H1 (cell line): ENCODE data around the gene GAB2. TPM values are rescaled to one million over a fixed set of nuclear protein-coding genes. Genes with fewer than 3 reads are reported as not detected.

Experiments used
- CTCF ChIA-PET: fragments of 300-600 bp; sonication (Branson Sonifier 250); formaldehyde crosslinking; loops from one replicate; lab custom pipeline; 2021; ENCODE audit not compliant: partially characterized antibody; lab: Charles Lee
- POLR2A ChIA-PET: fragments of 300-600 bp; sonication (Branson Sonifier 250); formaldehyde crosslinking; loops from one replicate; lab custom pipeline; 2021; ENCODE audit warnings: inconsistent platforms; ENCODE audit not compliant: partially characterized antibody; lab: Charles Lee
- DNase-seq, 2 experiments: peaks; one replicate each; pipeline versions ENCODE4 v3.0.0 to v3.0.0-alpha.2; 2010 to 2022; ENCODE audit warnings: low spot score in 2 of 2, low read depth in 1 of 2, mixed read lengths in 1 of 2
- FAIRE-seq: peaks from 2 replicates; lab custom pipeline; 2011; peaks lifted over from hg19 to GRCh38; lab: Jason Lieb, UNC
- H2AFZ ChIP-seq: 2 replicates; pipeline ENCODE4 v1.8.1; 2012; ENCODE audit warnings: low read length, inconsistent platforms
- H2AK5ac ChIP-seq: 2 replicates; pipeline ENCODE4 v1.6.1; 2013; ENCODE audit warnings: low read depth, low read length
- H2BK120ac ChIP-seq: replicated peaks from 2 replicates; pipeline ENCODE3; 2013; ENCODE audit warnings: low read depth, low read length, inconsistent platforms
- H2BK12ac ChIP-seq: 2 replicates; pipeline ENCODE4 v1.6.1; 2013; ENCODE audit warnings: low read depth, low read length
- H2BK15ac ChIP-seq: 2 replicates; pipeline ENCODE4 v1.6.1; 2013; ENCODE audit warnings: low read length
- H2BK20ac ChIP-seq: 2 replicates; pipeline ENCODE4 v1.6.1; 2013; ENCODE audit warnings: low read length
- H2BK5ac ChIP-seq: 2 replicates; pipeline ENCODE4 v1.6.1; 2013; ENCODE audit warnings: low read depth, low read length
- H3K14ac ChIP-seq: 2 replicates; pipeline ENCODE4 v1.6.1; 2013; ENCODE audit warnings: inconsistent platforms; ENCODE audit not compliant: insufficient read length
- H3K18ac ChIP-seq: 2 replicates; pipeline ENCODE4 v1.6.1; 2013; ENCODE audit warnings: low read length; ENCODE audit errors: extremely low read depth
- H3K23ac ChIP-seq: 2 replicates; pipeline ENCODE4 v1.6.1; 2013; ENCODE audit warnings: inconsistent platforms; ENCODE audit not compliant: insufficient read length
- H3K23me2 ChIP-seq: 2 replicates; pipeline ENCODE4 v1.6.1; 2013; ENCODE audit warnings: low read depth, low read length
- H3K27ac ChIP-seq: 2 replicates; pipeline ENCODE4 v1.6.1; 2011; ENCODE audit warnings: low read depth, low read length, inconsistent platforms
- H3K27me3 ChIP-seq, 4 experiments: replicated peaks in 1 of 4; 1 replicate in 1 of 4; 2 replicates in 3 of 4; pipeline versions ENCODE4 v1.6.1 to v1.8.1; 2011 to 2013; ENCODE audit warnings: low read length in 3 of 4, mild to moderate bottlenecking in 3 of 4, inconsistent platforms in 2 of 4, mixed read lengths in 2 of 4, moderate library complexity in 1 of 4; ENCODE audit not compliant: control insufficient read depth in 3 of 4, insufficient read depth in 3 of 4; ENCODE audit errors: extremely low read depth in 1 of 4
- H3K36me3 ChIP-seq, 4 experiments: 2 replicates each; pipeline versions ENCODE4 v1.6.1 to v1.8.1; 2011 to 2013; ENCODE audit warnings: mild to moderate bottlenecking in 4 of 4, low read length in 3 of 4, moderate library complexity in 2 of 4, control low read depth in 1 of 4, inconsistent platforms in 1 of 4; ENCODE audit not compliant: insufficient read depth in 4 of 4, control insufficient read depth in 2 of 4
- H3K4ac ChIP-seq: replicated peaks from 2 replicates; pipeline ENCODE3; 2013; ENCODE audit warnings: low read length, low read depth, mixed read lengths, inconsistent platforms; ENCODE audit not compliant: insufficient read length
- H3K4me1 ChIP-seq, 4 experiments: replicated peaks in 1 of 4; 1 replicate in 1 of 4; 2 replicates in 3 of 4; pipeline versions ENCODE4 v1.6.1 to v1.8.1; 2011 to 2013; ENCODE audit warnings: low read length in 3 of 4, inconsistent platforms in 2 of 4, mixed read lengths in 1 of 4; ENCODE audit not compliant: insufficient read depth in 4 of 4, control insufficient read depth in 3 of 4
- H3K4me2 ChIP-seq, 2 experiments: 2 replicates each; pipeline versions ENCODE4 v1.6.1 to v1.8.1; 2011 to 2013; ENCODE audit warnings: low read depth in 2 of 2, low read length in 2 of 2, control low read depth in 1 of 2, inconsistent platforms in 1 of 2, mild to moderate bottlenecking in 1 of 2; ENCODE audit not compliant: insufficient read depth in 1 of 2
- H3K4me3 ChIP-seq, 4 experiments: fragments of 200-600, 300-600 bp in 1 of 4; sonication (generic), shearing (Covaris generic), sonication (Bioruptor Twin) in 1 of 4; 2 replicates each; pipeline versions ENCODE4 v1.5.1 to v1.8.1; 2011 to 2016; ENCODE audit warnings: low read length in 4 of 4, low read depth in 3 of 4, control low read depth in 2 of 4, inconsistent platforms in 2 of 4, mild to moderate bottlenecking in 2 of 4, mixed read lengths in 1 of 4, moderate library complexity in 1 of 4; ENCODE audit not compliant: insufficient read depth in 2 of 4; ENCODE audit errors: extremely low read depth in 1 of 4
- H3K56ac ChIP-seq: replicated peaks from 2 replicates; pipeline ENCODE3; 2013; ENCODE audit warnings: low read depth, mild to moderate bottlenecking, mixed read lengths, low read length, inconsistent platforms; ENCODE audit not compliant: insufficient read length
- H3K79me1 ChIP-seq: 2 replicates; pipeline ENCODE4 v1.6.1; 2013; ENCODE audit warnings: low read depth, low read length, control low read depth
- H3K79me2 ChIP-seq, 2 experiments: 2 replicates each; pipeline versions ENCODE4 v1.6.1 to v1.8.1; 2012 to 2013; ENCODE audit warnings: low read length in 2 of 2, mild to moderate bottlenecking in 2 of 2, inconsistent platforms in 1 of 2; ENCODE audit not compliant: insufficient read depth in 2 of 2, control insufficient read depth in 1 of 2
- H3K9ac ChIP-seq, 4 experiments: replicated peaks in 1 of 4; 1 replicate in 1 of 4; 2 replicates in 3 of 4; pipeline versions ENCODE4 v1.6.1 to v1.8.1; 2011 to 2013; ENCODE audit warnings: low read depth in 3 of 4, low read length in 3 of 4, control low read depth in 2 of 4, mild to moderate bottlenecking in 2 of 4, moderate library complexity in 2 of 4, inconsistent platforms in 1 of 4; ENCODE audit errors: extremely low read depth in 1 of 4
- H3K9me3 ChIP-seq, 2 experiments: 2 replicates each; pipeline versions ENCODE4 v1.6.1 to v1.8.1; 2012 to 2013; ENCODE audit warnings: mild to moderate bottlenecking in 2 of 2, moderate library complexity in 2 of 2, control low read depth in 1 of 2, inconsistent platforms in 1 of 2, low read depth in 1 of 2, low read length in 1 of 2, mixed read lengths in 1 of 2; ENCODE audit not compliant: insufficient read depth in 2 of 2
- H4K20me1 ChIP-seq, 2 experiments: replicated peaks in 1 of 2; 2 replicates each; pipeline versions ENCODE3 to v1.8.1; 2011 to 2013; ENCODE audit warnings: inconsistent platforms in 2 of 2, low read length in 2 of 2, mild to moderate bottlenecking in 1 of 2; ENCODE audit not compliant: insufficient read depth in 2 of 2, control insufficient read depth in 1 of 2
- H4K5ac ChIP-seq: 2 replicates; pipeline ENCODE4 v1.6.1; 2013; ENCODE audit warnings: low read length, low read depth, mixed read lengths, inconsistent platforms; ENCODE audit not compliant: insufficient read length
- H4K8ac ChIP-seq: 2 replicates; pipeline ENCODE4 v1.8.0; 2013; ENCODE audit warnings: mild to moderate bottlenecking, moderate library complexity, low read length, inconsistent platforms; ENCODE audit not compliant: insufficient read depth; ENCODE audit errors: extremely low read depth
- H4K91ac ChIP-seq: replicated peaks from 2 replicates; pipeline ENCODE3; 2013; ENCODE audit warnings: low read length, mixed read lengths, inconsistent platforms; ENCODE audit not compliant: insufficient read length
- NANOG ChIP-seq: IDR thresholded peaks from 2 replicates; pipeline ENCODE4 v1.6.1; 2011; ENCODE audit warnings: low read length, low read depth, mild to moderate bottlenecking, inconsistent platforms; ENCODE audit not compliant: insufficient read depth, poor library complexity, severe bottlenecking
- POLR2A ChIP-seq, 2 experiments: IDR thresholded peaks; 1 replicate in 1 of 2; 2 replicates in 1 of 2; pipeline ENCODE4 v1.6.1; 2011; ENCODE audit warnings: low read depth in 2 of 2, low read length in 2 of 2, mild to moderate bottlenecking in 2 of 2; ENCODE audit errors: control extremely low read depth in 1 of 2
- POLR2AphosphoS5 ChIP-seq: IDR thresholded peaks from 2 replicates; pipeline ENCODE4 v1.6.1; 2011; ENCODE audit warnings: low read depth, low read length
- ZNF274 ChIP-seq: IDR thresholded peaks from 2 replicates; pipeline ENCODE4 v1.7.0; 2012; ENCODE audit warnings: low read length, borderline replicate concordance; ENCODE audit errors: extremely low read depth
- polyA plus RNA-seq, 7 experiments: library from polyadenylated mRNA; depleted of rRNA in 3 of 7; stranded (reverse) in 5 of 7; unstranded in 2 of 7; fragments of >200 nt in 5 of 7; fragments of 200-250 nt in 2 of 7; gene quantifications; 1 replicate in 5 of 7; 2 replicates in 1 of 7; 4 replicates in 1 of 7; pipeline versions ENCODE4 v1.2.1 to v1.2.3, GENCODE V29; 2011 to 2013; ENCODE audit warnings: missing spikeins in 2 of 7, mixed read lengths in 2 of 7
- total RNA-seq: library from RNA; stranded (reverse); fragmentation: NEBNext Ultra II Directional; extraction: Animal tissue kit (Norgen Biotek cat#: 25700); gene quantifications from 2 replicates; pipeline ENCODE4 v1.2.1, GENCODE V29; 2021

The GAB2 gene
- total and polyA plus RNA-seq, 2 of the 8 experiments (the other 6 are each of a cell fraction or from before 2014, with no cell fraction given), result 6.3 to 14.0 TPM

- POLR2A ChIA-PET, result no interaction called here
- Histone ChIP-seq H3K9ac (no peak overlapping the region), H2BK5ac (no peak overlapping the region), H4K5ac (no peak overlapping the region), H3K23me2 (no peaks in the 10 kb centered on the region), H2AFZ (no peak overlapping the region), H2BK120ac (no peak overlapping the region), H3K79me1 (no peaks in the 10 kb centered on the region), H3K9me3 (no peaks in the 10 kb centered on the region), H2BK20ac (no peak overlapping the region), H4K8ac (no peak overlapping the region), H2BK15ac (no peak overlapping the region), H2AK5ac (no peak overlapping the region), H3K23ac (no peak overlapping the region), H3K14ac (no peak overlapping the region), H3K4ac (no peak overlapping the region), H3K79me2 (no peaks in the 10 kb centered on the region; a peak in 1 of 4 replicates), H3K27ac (no peak overlapping the region), H4K91ac (no peak overlapping the region), H3K4me3 (no peak overlapping the region), H3K18ac (no peak overlapping the region), H3K36me3 (no peaks in the 10 kb centered on the region), H2BK12ac (no peak overlapping the region), H3K4me2 (no peak overlapping the region), H4K20me1 (no peaks in the 10 kb centered on the region), H3K4me1 (peaks cover 0 to 7% (median 4%) of the 10 kb centered on the region in 4 experiments; a peak in 6 of 7 replicates), H3K27me3 (no peaks in the 10 kb centered on the region), H3K56ac (no peak overlapping the region)
- no peak for DNase-seq
- no peak for TF ChIP-seq ZNF274
- no peak for TF ChIP-seq POLR2AphosphoS5
- no peak for TF ChIP-seq NANOG
- no peak for TF ChIP-seq POLR2A (IDR thresholded peaks at IDR 0.05; ENCODE audit: control extremely low read depth in 1 of 2, low read depth in 2 of 2, low read length in 2 of 2)
- CTCF ChIA-PET, result no interaction called here
- no peak for FAIRE-seq
Measured at GRCh38 chr11:78347956-78348355, 69.7 kb downstream of the GAB2 start.
